ENCODE data around the gene HYAL3. TPM values are rescaled to one million over a fixed set of nuclear protein-coding genes. Genes with fewer than 3 reads are reported as not detected.
A peak's percentile ranks its signal among the peaks of the same experiment; 100 is the strongest.

HYAL3 gene
- total and polyA plus RNA-seq, 10 of the 15 experiments (the other 5 are each of a cell fraction or from before 2014, with no cell fraction given): 0.37 to 4.2 (median 2.8) TPM

GRCh38 chr3:50320853-50321335 lies 21.7 kb upstream of the HYAL3 start (continued):
- TF ChIP-seq ZNF217 (IDR thresholded peaks at IDR 0.05) (no peak), USF1 (IDR thresholded peaks at IDR 0.05; ENCODE audit: borderline replicate concordance, extremely low read length, insufficient read depth, low read depth, low read length) (peak; percentile 81), ASH2L (IDR thresholded peaks at IDR 0.05; ENCODE audit: borderline replicate concordance, low read depth) (no peak; the same call in 1 of the 2 replicates), GATAD2B (conservative IDR thresholded peaks at IDR 0.05; ENCODE audit: low read depth) (0 out of 2 replicates have a peak, but pooled peaks have one; percentile 93), TBL1XR1 (IDR thresholded peaks at IDR 0.05; ENCODE audit: low read depth, low read length) (no peak), ATF3 (IDR thresholded peaks at IDR 0.05; ENCODE audit: borderline replicate concordance, extremely low read depth, low read depth, low read length) (0 out of 2 replicates have a peak, but pooled peaks have one; percentile 21), TARDBP (IDR thresholded peaks at IDR 0.05; ENCODE audit: borderline replicate concordance) (no peak)

GRCh38 chr3:50319894-50320625 lies 20.9 kb upstream of the HYAL3 start:
- intact Hi-C loops (cut with micrococcal nuclease; ENCODE audit: unreplicated experiment) (no loop called here), in situ Hi-C loops (cut with MboI) (no loop called here)
- SMC1A ChIA-PET (ENCODE audit: uncharacterized antibody, unreplicated experiment): interaction anchor here (1.5 kb wide), 1 partner anchor 16 kb away, joined by 4 read pairs; no protein-coding TSS in a partner anchor
- TSS peak; percentile 28 for BruUV-seq (replicated peaks)
- 95% methylated on average over 29 of the region's 29 CpGs for WGBS (ENCODE audit: insufficient coverage, insufficient replicate concordance, low lambda C conversion rate, missing lambda C conversion rate)
- POLR2A ChIA-PET: interaction anchor here (0.7 to 2.0 kb wide), 3 partner anchors 16 to 27 kb away, joined by 3 to 12 read pairs (median 3); partner anchors contain the start of genes HYAL3, IFRD2 and NAA80
- H3K4me2 ChIP-seq (ENCODE audit: control insufficient read depth, insufficient read depth): peak overlapping the region; percentile 64
- no peaks in the 10 kb centered on the region for H3K27me3 ChIP-seq (replicated peaks in 1 of 2; ENCODE audit: control insufficient read depth in 2 of 2, insufficient read depth in 2 of 2, low read length in 1 of 2)
- RAD21 ChIA-PET (ENCODE audit: unreplicated experiment): interaction anchor here (0.7 to 1.6 kb wide), 3 partner anchors 17 to 231 kb away, joined by 3 to 6 read pairs (median 3); partner anchors contain the start of genes HYAL3, NAA80 and RBM5
- H3K4me1 ChIP-seq (ENCODE audit: control insufficient read depth, insufficient read depth, low read length): peaks cover 23% of the 10 kb centered on the region
- CTCF ChIA-PET: interaction anchor here (0.7 to 5.1 kb wide), 5 partner anchors 8 to 99 kb away, joined by 3 to 72 read pairs (median 4); partner anchors contain the start of genes RASSF1 and TUSC2
- peak overlapping the region; percentile 83 for H3K9ac ChIP-seq (ENCODE audit: control insufficient read depth, insufficient read depth, low read length)
- H4K20me1 ChIP-seq (ENCODE audit: control insufficient read depth, insufficient read depth): no peaks in the 10 kb centered on the region
- H3K36me3 ChIP-seq (ENCODE audit: control insufficient read depth in 2 of 2, insufficient read depth in 2 of 2, low read length in 1 of 2): peaks cover 0 to 2% of the 10 kb centered on the region in 2 experiments; a peak in 2 of 4 replicates
- FAIRE-seq (no peak), DNase-seq (ENCODE audit: low read depth, low spot score) (no peak), ATAC-seq (no peak)
- H3K27ac ChIP-seq (ENCODE audit: control insufficient read depth, insufficient read depth): peak overlapping the region; percentile 88; the same call in 1 of the 2 replicates
- H2AFZ ChIP-seq (ENCODE audit: control insufficient read depth, low read depth, low read length): no peak overlapping the region; the same call in 1 of the 2 replicates
- H3K4me3 ChIP-seq: peak overlapping the region; percentile 70
- H3K79me2 ChIP-seq (ENCODE audit: control insufficient read depth, insufficient read depth, low read length): peaks cover 5% of the 10 kb centered on the region
- H3K9me3 ChIP-seq (replicated peaks; ENCODE audit: control insufficient read depth, insufficient read depth, low read length): no peaks in the 10 kb centered on the region
- TF ChIP-seq HCFC1 (IDR thresholded peaks at IDR 0.05; ENCODE audit: low read length) (no peak), CREM (IDR thresholded peaks at IDR 0.05; ENCODE audit: low read depth) (no peak), CREB1 (IDR thresholded peaks at IDR 0.05; ENCODE audit: low read depth) (no peak), FOXK2 (IDR thresholded peaks at IDR 0.05) (no peak), BCL11A (IDR thresholded peaks at IDR 0.05; ENCODE audit: low read depth, low read length) (no peak), YY1 (IDR thresholded peaks at IDR 0.05; ENCODE audit: low read depth, low read length) (no peak), IRF4 (IDR thresholded peaks at IDR 0.05; ENCODE audit: low read depth, low read length) (no peak), KDM1A (IDR thresholded peaks at IDR 0.05; ENCODE audit: borderline replicate concordance) (no peak), ATF7 (IDR thresholded peaks at IDR 0.05; ENCODE audit: low read depth) (no peak), PAX5 (IDR thresholded peaks at IDR 0.05; ENCODE audit: borderline replicate concordance, low read depth, low read length) (no peak), SKIL (IDR thresholded peaks at IDR 0.05; ENCODE audit: low read depth, poor library complexity, severe bottlenecking) (no peak), SPI1 (IDR thresholded peaks at IDR 0.05; ENCODE audit: borderline replicate concordance, insufficient read depth, low read depth, low read length) (no peak), PML (IDR thresholded peaks at IDR 0.05; ENCODE audit: low read length) (no peak), YBX1 (IDR thresholded peaks at IDR 0.05) (no peak)

Measured in GM12878 (cell line).